K562 (cell line): ENCODE results near the gene PLCB1. TPM values are rescaled to one million over a fixed set of nuclear protein-coding genes. Genes with fewer than 3 reads are reported as not detected.

ENCODE experiments used
- ATAC-seq: fragments of 200-7000 bp; cut with Tn5 transposase; 3 replicates; pipeline ENCODE4 v1.9.1; 2020; ENCODE audit warnings: moderate library complexity
- BruUV-seq: library from RNA; stranded (reverse); fragments of 400-500 nt; replicated peaks from 2 replicates; lab custom pipeline; 2021; lab: Mats Ljungman, UMichigan
- CTCF ChIA-PET: fragments of 300-600 bp; formaldehyde crosslinking; extraction: SDS; loops from one replicate; lab custom pipeline; 2021; ENCODE audit warnings: low intra/inter-chr PET ratio; lab: Yijun Ruan, JAX
- POLR2A ChIA-PET: fragments of 300-600, 350-650 bp; sonication (Branson Sonifier 250); formaldehyde crosslinking; extraction: SDS; loops from one replicate; lab custom pipeline; 2021; ENCODE audit warnings: antibody characterized with exemption, inconsistent platforms; lab: Yijun Ruan, JAX
- DNase-seq, 4 experiments: peaks; one replicate each; pipeline versions ENCODE4 v3.0.0 to v3.0.0-alpha.2; 2011 to 2018; ENCODE audit warnings: low spot score in 3 of 4, mixed read lengths in 3 of 4; ENCODE audit errors: extremely low read depth in 1 of 4
- FAIRE-seq: peaks from 2 replicates; lab custom pipeline; 2011; peaks lifted over from hg19 to GRCh38; lab: Jason Lieb, UNC
- H2AFZ ChIP-seq: 2 replicates; pipeline ENCODE4 v1.6.0; 2011; ENCODE audit warnings: low read depth, low read length, control low read depth, inconsistent platforms
- H3K27ac ChIP-seq: fragments of 200-600 bp; 3 replicates; pipeline ENCODE4 v1.8.0; 2011; ENCODE audit warnings: low read depth, mild to moderate bottlenecking, control low read depth, inconsistent platforms, low read length, moderate library complexity, mixed read lengths; ENCODE audit errors: extremely low read depth
- H3K27me3 ChIP-seq, 2 experiments: fragments of 300-600 bp in 1 of 2; 2 replicates in 1 of 2; 3 replicates in 1 of 2; pipeline versions ENCODE4 v1.6.0 to v1.8.0; 2011; ENCODE audit warnings: inconsistent platforms in 2 of 2, low read length in 2 of 2, mild to moderate bottlenecking in 1 of 2, mixed read lengths in 1 of 2, moderate library complexity in 1 of 2; ENCODE audit not compliant: control insufficient read depth in 2 of 2, insufficient read depth in 2 of 2
- H3K36me3 ChIP-seq: fragments of 300-600 bp; 3 replicates; pipeline ENCODE4 v1.8.0; 2011; ENCODE audit warnings: mild to moderate bottlenecking, low read length, inconsistent platforms; ENCODE audit not compliant: control insufficient read depth, insufficient read depth
- H3K4me1 ChIP-seq, 2 experiments: fragments of 200-600 bp in 1 of 2; replicated peaks in 1 of 2; 2 replicates in 1 of 2; 3 replicates in 1 of 2; pipeline versions ENCODE4 v1.5.1 to v1.8.0; 2011; ENCODE audit warnings: inconsistent platforms in 2 of 2, low read length in 2 of 2, mild to moderate bottlenecking in 1 of 2, mixed read lengths in 1 of 2, moderate library complexity in 1 of 2; ENCODE audit not compliant: control insufficient read depth in 2 of 2, insufficient read depth in 2 of 2
- H3K4me2 ChIP-seq: 2 replicates; pipeline ENCODE4 v1.6.1; 2011; ENCODE audit warnings: low read length, control low read depth, inconsistent platforms, mixed read lengths; ENCODE audit not compliant: insufficient read depth
- H3K4me3 ChIP-seq: fragments of 200-600 bp; sonication (generic), shearing (Covaris generic); 2 replicates; pipeline ENCODE4 v1.5.1; 2016; ENCODE audit warnings: control low read depth, inconsistent platforms
- H3K79me2 ChIP-seq: fragments of 200-600 bp; 3 replicates; pipeline ENCODE4 v1.8.0; 2011; ENCODE audit warnings: low read length, inconsistent platforms; ENCODE audit not compliant: control insufficient read depth, insufficient read depth
- H3K9ac ChIP-seq, 2 experiments: 2 replicates each; pipeline versions ENCODE4 v1.6.0 to v1.6.1; 2011; ENCODE audit warnings: low read depth in 2 of 2, low read length in 2 of 2, control low read depth in 1 of 2, inconsistent platforms in 1 of 2, mild to moderate bottlenecking in 1 of 2, mixed read lengths in 1 of 2; ENCODE audit not compliant: insufficient read depth in 1 of 2
- H3K9me1 ChIP-seq: one replicate; pipeline ENCODE4 v1.6.0; 2011; ENCODE audit warnings: inconsistent platforms, mild to moderate bottlenecking, low read length, moderate library complexity; ENCODE audit not compliant: control insufficient read depth, insufficient read depth
- H3K9me3 ChIP-seq: replicated peaks from 2 replicates; pipeline ENCODE4 v1.5.1; 2011; ENCODE audit warnings: low read depth, low read length, inconsistent platforms; ENCODE audit not compliant: control insufficient read depth, insufficient read depth
- H4K20me1 ChIP-seq: replicated peaks from 2 replicates; pipeline ENCODE4 v1.6.1; 2011; ENCODE audit warnings: low read length, inconsistent platforms, mixed read lengths; ENCODE audit not compliant: control insufficient read depth, insufficient read depth
- CC2D1A ChIP-seq: fragments of 450-650 bp; IDR thresholded peaks from 2 replicates; pipeline ENCODE4 v1.6.1; 2017; ENCODE audit warnings: mild to moderate bottlenecking
- CHD4 ChIP-seq: fragments of 200-600 bp; sonication (generic); IDR thresholded peaks from 3 replicates; pipeline ENCODE4 v1.6.1; 2012; ENCODE audit warnings: low read depth, mild to moderate bottlenecking, mixed read lengths, low read length, inconsistent platforms; ENCODE audit not compliant: insufficient read depth, insufficient replicate concordance, poor library complexity, severe bottlenecking
- EP400 ChIP-seq: fragments of 450-650 bp; IDR thresholded peaks from 2 replicates; pipeline ENCODE4 v1.6.1; 2017; ENCODE audit warnings: antibody characterized with exemption, mild to moderate bottlenecking, moderate library complexity
- ETV1 ChIP-seq: fragments of 450-650 bp; conservative IDR thresholded peaks from 2 replicates; pipeline ENCODE4 v1.6.1; 2016; ENCODE audit warnings: missing genetic modification characterization, control low read depth, low read depth, missing compliant biosample characterization
- HNRNPLL ChIP-seq: fragments of 200-400 bp; formaldehyde crosslinking; IDR thresholded peaks from 2 replicates; pipeline ENCODE4 v1.6.1; 2017; ENCODE audit warnings: low read length, low read depth, mild to moderate bottlenecking; ENCODE audit not compliant: poor library complexity, severe bottlenecking
- KDM2B ChIP-seq: fragments of 250-450 bp; sonication (Bioruptor Pico); IDR thresholded peaks from 2 replicates; pipeline ENCODE4 v1.8.0; 2021; ENCODE audit warnings: mild to moderate bottlenecking, moderate library complexity
- MAX ChIP-seq: sonication (generic); formaldehyde crosslinking; IDR thresholded peaks from 2 replicates; pipeline ENCODE4 v1.9.0; 2022; ENCODE audit warnings: mild to moderate bottlenecking, missing genetic modification reagents
- MBD1 ChIP-seq: fragments of 250-450 bp; sonication (Bioruptor Pico); IDR thresholded peaks from 2 replicates; pipeline ENCODE4 v1.8.0; 2022; ENCODE audit warnings: inconsistent platforms
- MYBL2 ChIP-seq, 2 experiments: fragments of 450-650 bp in 1 of 2; sonication (generic) in 1 of 2; formaldehyde crosslinking in 1 of 2; IDR thresholded peaks; 2 replicates each; pipeline versions ENCODE4 v1.6.1 to v1.8.1; 2017 to 2022; ENCODE audit warnings: borderline replicate concordance in 1 of 2, inconsistent platforms in 1 of 2, low read depth in 1 of 2, mild to moderate bottlenecking in 1 of 2, missing genetic modification reagents in 1 of 2, moderate library complexity in 1 of 2
- MYNN ChIP-seq, 2 experiments: sonication (generic); formaldehyde crosslinking in 1 of 2; IDR thresholded peaks; 2 replicates each; pipeline versions ENCODE4 v1.5.0 to v1.6.1; 2016 to 2020; ENCODE audit warnings: antibody characterized with exemption in 1 of 2, missing genetic modification reagents in 1 of 2
- NFATC3 ChIP-seq: fragments of 450-650 bp; IDR thresholded peaks from 2 replicates; pipeline ENCODE4 v1.6.1; 2017; ENCODE audit warnings: mild to moderate bottlenecking
- PHF20 ChIP-seq: fragments of 450-650 bp; IDR thresholded peaks from 2 replicates; pipeline ENCODE4 v1.6.1; 2018; ENCODE audit not compliant: partially characterized antibody
- SMAD1 ChIP-seq: fragments of 150-350 bp; IDR thresholded peaks from 2 replicates; pipeline ENCODE4 v1.6.1; 2014; ENCODE audit warnings: low read length, low read depth; ENCODE audit not compliant: partially characterized antibody
- SMARCA4 ChIP-seq: fragments of 450-650 bp; IDR thresholded peaks from 2 replicates; pipeline ENCODE4 v1.6.1; 2016
- TCF7L2 ChIP-seq: fragments of 150-350 bp; IDR thresholded peaks from 2 replicates; pipeline ENCODE4 v1.6.1; 2016; ENCODE audit warnings: low read depth, mild to moderate bottlenecking, low read length, moderate library complexity
- TGIF2 ChIP-seq: sonication (generic); formaldehyde crosslinking; IDR thresholded peaks from 2 replicates; pipeline ENCODE4 v1.8.1; 2022; ENCODE audit warnings: mild to moderate bottlenecking, missing genetic modification reagents, moderate library complexity
- TRIM25 ChIP-seq: fragments of 450-650 bp; IDR thresholded peaks from 2 replicates; pipeline ENCODE4 v1.7.0; 2016; ENCODE audit warnings: borderline replicate concordance
- ZC3H11A ChIP-seq: IDR thresholded peaks from 2 replicates; pipeline ENCODE4 v1.6.1; 2012; ENCODE audit warnings: low read depth, low read length, improper control_type of control experiment
- ZNF212 ChIP-seq: fragments of 450-650 bp; formaldehyde crosslinking; IDR thresholded peaks from 2 replicates; pipeline ENCODE4 v1.4.0; 2020; ENCODE audit warnings: mild to moderate bottlenecking
- ZNF224 ChIP-seq: sonication (generic); formaldehyde crosslinking; IDR thresholded peaks from 2 replicates; pipeline ENCODE4 v1.8.0; 2022; ENCODE audit warnings: mild to moderate bottlenecking, missing genetic modification reagents
- WGBS: fragments of 100-300 bp; shearing (Covaris generic); methylation state at CpG from one replicate; pipeline ENCODE4 v1.1.6; 2016; ENCODE audit warnings: low coverage, mixed read lengths; ENCODE audit not compliant: insufficient coverage; ENCODE audit errors: missing lambda C conversion rate; 5-methylcytosine and 5-hydroxymethylcytosine counted together
- in situ Hi-C: fragments of 300-500 bp; cut with MboI; formaldehyde crosslinking; loops from 4 replicates; pipeline ENCODE4 v1.15.0; 2018; ENCODE audit warnings: inconsistent platforms, mixed read lengths
- intact Hi-C: fragments of 100-400 bp; cut with micrococcal nuclease; formaldehyde crosslinking; loops from 2 replicates; pipeline ENCODE4 v1.14.2; 2022
- polyA plus RNA-seq, 8 experiments: library from polyadenylated mRNA; depleted of rRNA in 4 of 8; stranded (reverse) in 5 of 8; unstranded in 3 of 8; fragments of >200 nt; fragmentation: Nextera tagmentation in 2 of 8; fragmentation: Illumina TruSeq in 1 of 8; extraction: Ambion mirVana in 2 of 8; extraction: Trizol in 1 of 8; gene quantifications; 2 replicates each; pipeline versions ENCODE4 v1.2.1 to v1.2.3, GENCODE V29; 2011 to 2014; ENCODE audit warnings: inconsistent platforms in 1 of 8, missing spikeins in 1 of 8
- total RNA-seq, 7 experiments: library from RNA; depleted of rRNA in 6 of 7; stranded (reverse); fragments of >200 nt in 6 of 7; fragmentation: Illumina TruSeq in 2 of 7; extraction: Trizol in 2 of 7; gene quantifications; 2 replicates each; pipeline versions ENCODE4 v1.2.1 to v1.2.3, GENCODE V29; 2011 to 2021; ENCODE audit warnings: low replicate concordance in 1 of 7

PLCB1 gene
- total and polyA plus RNA-seq, 9 of the 15 experiments (the other 6 are each of a cell fraction or from before 2014, with no cell fraction given), result 0.34 to 3.1 (median 1.3) TPM

- H3K4me3 ChIP-seq, result no peak overlapping the region
- no peaks in the 10 kb centered on the region for H4K20me1 ChIP-seq
- ATAC-seq, result no peak
- POLR2A ChIA-PET, result no interaction called here
- no peak overlapping the region for H3K4me2 ChIP-seq
- no TSS peak for BruUV-seq
- FAIRE-seq, result no peak
- in situ Hi-C loops (no loop called here), intact Hi-C loops (no loop called here)
- no peak overlapping the region for H2AFZ ChIP-seq
- H3K27ac ChIP-seq, result no peak overlapping the region
- no peaks in the 10 kb centered on the region for H3K9me3 ChIP-seq
- H3K27me3 ChIP-seq, result no peaks in the 10 kb centered on the region
- no peaks in the 10 kb centered on the region for H3K36me3 ChIP-seq
- 0% methylated on average over 1 of the region's 1 CpG for WGBS
- CTCF ChIA-PET, result no interaction called here
- no peaks in the 10 kb centered on the region for H3K9me1 ChIP-seq
- H3K79me2 ChIP-seq, result no peaks in the 10 kb centered on the region
- TF ChIP-seq MYBL2 (IDR thresholded peaks at IDR 0.05; ENCODE audit: low read depth), result no peak
- TF ChIP-seq MYBL2 (CRISPR knock-in tag; IDR thresholded peaks at IDR 0.05; ENCODE audit: borderline replicate concordance), result no peak
- no peak for TF ChIP-seq ZNF224
- TF ChIP-seq ZC3H11A, result no peak
- no peak for TF ChIP-seq TCF7L2
- TF ChIP-seq MBD1, result no peak
- TF ChIP-seq MAX (CRISPR knock-in tag), result no peak
- TF ChIP-seq KDM2B (CRISPR knock-in tag), result no peak
- no peak for TF ChIP-seq ETV1 (tag)
- TF ChIP-seq EP400, result no peak
- no peak for TF ChIP-seq MYNN (IDR thresholded peaks at IDR 0.05)
- no peak for TF ChIP-seq MYNN (CRISPR knock-in tag; IDR thresholded peaks at IDR 0.05)
- no peak for TF ChIP-seq CHD4
- TF ChIP-seq NFATC3, result no peak
- TF ChIP-seq CC2D1A, result no peak
- no peak for TF ChIP-seq HNRNPLL
- no peak for TF ChIP-seq SMARCA4
- TF ChIP-seq PHF20, result no peak
- no peak for TF ChIP-seq ZNF212 (CRISPR knock-in tag)
- TF ChIP-seq SMAD1, result no peak
- no peak for TF ChIP-seq TRIM25
- TF ChIP-seq TGIF2 (CRISPR knock-in tag), result no peak
- H3K4me1 ChIP-seq, result no peaks in the 10 kb centered on the region
- no peak overlapping the region for H3K9ac ChIP-seq
- no peak for DNase-seq
These were observed 18.5 kb downstream of the PLCB1 start for GRCh38 chr20:8150591-8150990.
